ENCODE measurements around the gene ADAMTSL2. TPM values are rescaled to one million over a fixed set of nuclear protein-coding genes. Genes with fewer than 3 reads are reported as not detected.

The ADAMTSL2 gene
- polyA plus RNA-seq, 2 of the 4 experiments (the other 2 are of a cell fraction), result not detected

DNA sequence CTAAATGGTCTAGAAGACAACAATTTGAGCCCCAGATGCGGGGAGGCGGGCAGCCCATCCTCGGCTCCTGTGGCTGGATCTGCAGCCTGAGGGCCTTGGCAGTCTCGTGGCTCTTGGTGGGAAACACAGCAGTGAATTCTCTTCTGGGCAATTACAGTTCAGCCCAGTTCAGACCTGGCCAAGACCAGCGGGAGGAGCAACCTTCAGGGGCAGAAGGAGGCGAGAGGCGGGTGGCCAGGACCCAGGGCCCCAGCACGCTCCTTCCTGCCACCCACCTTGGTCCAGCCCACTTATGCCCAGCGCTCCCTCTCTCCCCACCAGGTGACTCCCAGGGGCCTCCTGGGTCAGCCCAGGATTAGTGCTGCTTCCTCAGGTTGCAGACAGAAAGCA lies 17.5 kb upstream of the ADAMTSL2 start:
- CTCF ChIA-PET, result interaction anchor here (1.3 kb wide), 1 partner anchor 16 kb away, joined by 3 read pairs; no protein-coding TSS in a partner anchor
- POLR2A ChIA-PET, result no interaction called here
- Histone ChIP-seq H3K27ac (no peak overlapping the region), H3K9me3 (no peaks in the 10 kb centered on the region), H3K4me3 (no peak overlapping the region), H3K4me1 (no peaks in the 10 kb centered on the region), H3K4me2 (no peak overlapping the region)
- DNase-seq (ENCODE audit: low read depth in 1 of 2, low spot score in 1 of 2), result no peak
- no peak for ATAC-seq
- TF ChIP-seq BHLHE40 (IDR thresholded peaks at IDR 0.05; ENCODE audit: low read depth, low read length) (no peak), CHD2 (IDR thresholded peaks at IDR 0.05; ENCODE audit: low read length, partially characterized antibody) (no peak), RFX5 (IDR thresholded peaks at IDR 0.05) (no peak), PBX3 (IDR thresholded peaks at IDR 0.05) (no peak), POLR2AphosphoS2 (conservative IDR thresholded peaks at IDR 0.05; ENCODE audit: low read length) (no peak), MAZ (IDR thresholded peaks at IDR 0.05; ENCODE audit: borderline replicate concordance, low read depth, low read length) (no peak), ZC3H11A (IDR thresholded peaks at IDR 0.05) (no peak), ZNF302 (CRISPR knock-in tag; IDR thresholded peaks at IDR 0.05) (no peak), ZFP36 (IDR thresholded peaks at IDR 0.05; ENCODE audit: borderline replicate concordance, partially characterized antibody) (no peak), NFE2L2 (conservative IDR thresholded peaks at IDR 0.05; ENCODE audit: low read length) (no peak), RAD21 (conservative IDR thresholded peaks at IDR 0.05 in 1 of 2, IDR thresholded peaks at IDR 0.05 in 1 of 2) (no peak), EP300 (IDR thresholded peaks at IDR 0.05) (no peak), EHF (CRISPR knock-in tag; IDR thresholded peaks at IDR 0.05) (no peak), E2F6 (IDR thresholded peaks at IDR 0.05; ENCODE audit: borderline replicate concordance, low read depth) (no peak), HOXB5 (CRISPR knock-in tag; IDR thresholded peaks at IDR 0.05) (no peak), HDAC2 (IDR thresholded peaks at IDR 0.05) (no peak)
- TF ChIP-seq, protein P1, sequence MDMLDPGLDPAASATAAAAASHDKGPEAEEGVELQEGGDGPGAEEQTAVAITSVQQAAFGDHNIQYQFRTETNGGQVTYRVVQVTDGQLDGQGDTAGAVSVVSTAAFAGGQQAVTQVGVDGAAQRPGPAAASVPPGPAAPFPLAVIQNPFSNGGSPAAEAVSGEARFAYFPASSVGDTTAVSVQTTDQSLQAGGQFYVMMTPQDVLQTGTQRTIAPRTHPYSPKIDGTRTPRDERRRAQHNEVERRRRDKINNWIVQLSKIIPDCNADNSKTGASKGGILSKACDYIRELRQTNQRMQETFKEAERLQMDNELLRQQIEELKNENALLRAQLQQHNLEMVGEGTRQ (IDR thresholded peaks at IDR 0.05), result no peak
- FAIRE-seq, result no peak
- WGBS (ENCODE audit: missing lambda C conversion rate), result 82% methylated on average over 4 of the region's 9 CpGs

- H3K4me1 ChIP-seq, result no peaks in the 10 kb centered on the region
- CTCF ChIA-PET, result interaction anchor here (1.1 to 1.3 kb wide), 2 partner anchors 12 to 15 kb away, joined by 3 read pairs; no protein-coding TSS in a partner anchor
- no peak for FAIRE-seq
- DNase-seq (ENCODE audit: low read depth in 1 of 2, low spot score in 1 of 2), result no peak
- no peak overlapping the region for H3K27ac ChIP-seq
- H3K9me3 ChIP-seq, result no peaks in the 10 kb centered on the region
- no peak for ATAC-seq
- POLR2A ChIA-PET, result no interaction called here
- no peak overlapping the region for H3K4me3 ChIP-seq
- no peak for TF ChIP-seq EHF (CRISPR knock-in tag; IDR thresholded peaks at IDR 0.05)
- TF ChIP-seq HDAC2 (IDR thresholded peaks at IDR 0.05), result no peak
- no peak for TF ChIP-seq EHMT2 (IDR thresholded peaks at IDR 0.05; ENCODE audit: low read depth)
- no peak for TF ChIP-seq ELK1 (IDR thresholded peaks at IDR 0.05; ENCODE audit: low read depth, low read length)
- TF ChIP-seq GATA3 (IDR thresholded peaks at IDR 0.05; ENCODE audit: borderline replicate concordance), result no peak
- TF ChIP-seq EP300 (IDR thresholded peaks at IDR 0.05), result no peak
- no peak for TF ChIP-seq ZSCAN20 (CRISPR knock-in tag; IDR thresholded peaks at IDR 0.05)
- TF ChIP-seq FOXS1 (CRISPR knock-in tag; IDR thresholded peaks at IDR 0.05), result no peak
- no peak for TF ChIP-seq KDM1A (IDR thresholded peaks at IDR 0.05; ENCODE audit: low read depth)
- no peak for TF ChIP-seq MYC (IDR thresholded peaks at IDR 0.05; ENCODE audit: borderline replicate concordance, low read length)
- TF ChIP-seq FOSL2 (IDR thresholded peaks at IDR 0.05), result no peak
- no peak for TF ChIP-seq FOSL2 (CRISPR knock-in tag; IDR thresholded peaks at IDR 0.05)
- WGBS (ENCODE audit: missing lambda C conversion rate), result 43% methylated on average over 8 of the region's 8 CpGs
- no peak overlapping the region for H3K4me2 ChIP-seq
Observed at GRCh38 chr9:133517711-133518110, 16.8 kb upstream of the ADAMTSL2 start.
